CD14-positive monocyte (primary cell): ENCODE results near the gene DIPK1A. TPM values are rescaled to one million over a fixed set of nuclear protein-coding genes. Genes with fewer than 3 reads are reported as not detected.

Experiments
- DNase-seq, 3 donors: peaks; one replicate each; pipeline ENCODE4 v3.0.0-alpha.2; 2011 to 2022
- H2AFZ ChIP-seq: 2 replicates; pipeline ENCODE4 v1.6.0; 2012; ENCODE audit warnings: mild to moderate bottlenecking, low read depth, low read length, inconsistent platforms; ENCODE audit not compliant: insufficient read depth, poor library complexity, severe bottlenecking
- H3K27ac ChIP-seq, 2 donors: 1 replicate in 1 of 2; 2 replicates in 1 of 2; pipeline ENCODE4 v1.5.1; 2012 to 2013; ENCODE audit warnings: low read length in 2 of 2, control low read depth in 1 of 2, inconsistent platforms in 1 of 2, low read depth in 1 of 2, mild to moderate bottlenecking in 1 of 2
- H3K27me3 ChIP-seq, 2 donors: one replicate each; pipeline versions ENCODE4 v1.6.0 to v1.6.1; 2011 to 2013; ENCODE audit warnings: low read length in 2 of 2; ENCODE audit not compliant: control insufficient read depth in 2 of 2, insufficient read depth in 2 of 2
- H3K36me3 ChIP-seq, 2 donors: replicated peaks in 1 of 2; 1 replicate in 1 of 2; 2 replicates in 1 of 2; pipeline versions ENCODE4 v1.5.1 to v1.6.1; 2012 to 2013; ENCODE audit warnings: low read length in 2 of 2, control low read depth in 1 of 2, inconsistent platforms in 1 of 2, mild to moderate bottlenecking in 1 of 2; ENCODE audit not compliant: insufficient read depth in 2 of 2, control insufficient read depth in 1 of 2
- H3K4me1 ChIP-seq, 2 donors: 1 replicate in 1 of 2; 2 replicates in 1 of 2; pipeline versions ENCODE4 v1.5.1 to v1.6.1; 2012 to 2013; ENCODE audit warnings: low read length in 2 of 2, control low read depth in 1 of 2, inconsistent platforms in 1 of 2, mild to moderate bottlenecking in 1 of 2, moderate library complexity in 1 of 2; ENCODE audit not compliant: insufficient read depth in 2 of 2, control insufficient read depth in 1 of 2
- H3K4me2 ChIP-seq: replicated peaks from 2 replicates; pipeline ENCODE3; 2012; ENCODE audit warnings: low read length, moderate library complexity, mild to moderate bottlenecking; ENCODE audit not compliant: poor library complexity, severe bottlenecking; ENCODE audit errors: extremely low read depth
- H3K4me3 ChIP-seq, 3 experiments: fragments of 200-600 bp in 1 of 3; sonication (generic) in 1 of 3; replicated peaks in 1 of 3; 1 replicate in 2 of 3; 2 replicates in 1 of 3; pipeline ENCODE4 v1.5.1; 2011 to 2013; ENCODE audit warnings: low read length in 3 of 3, mild to moderate bottlenecking in 3 of 3, control low read depth in 2 of 3, low read depth in 2 of 3, inconsistent platforms in 1 of 3, moderate library complexity in 1 of 3
- H3K79me2 ChIP-seq: 2 replicates; pipeline ENCODE4 v1.6.0; 2012; ENCODE audit warnings: mild to moderate bottlenecking, control low read depth, inconsistent platforms, low read length, moderate library complexity; ENCODE audit not compliant: insufficient read depth
- H3K9ac ChIP-seq: 2 replicates; pipeline ENCODE4 v1.6.0; 2017; ENCODE audit warnings: low read length, mild to moderate bottlenecking; ENCODE audit not compliant: insufficient read depth, poor library complexity, severe bottlenecking
- H3K9me3 ChIP-seq, 2 donors: replicated peaks in 1 of 2; 1 replicate in 1 of 2; 2 replicates in 1 of 2; pipeline versions ENCODE4 v1.5.1 to v1.6.1; 2012 to 2013; ENCODE audit warnings: low read length in 2 of 2, control low read depth in 1 of 2; ENCODE audit not compliant: control insufficient read depth in 1 of 2, insufficient read depth in 1 of 2
- H4K20me1 ChIP-seq: 2 replicates; pipeline ENCODE4 v1.6.0; 2012; ENCODE audit warnings: mild to moderate bottlenecking, low read length, control low read depth, moderate library complexity; ENCODE audit not compliant: insufficient read depth
- H3K27ac Mint-ChIP-seq, 7 donors: one replicate each; pipeline ENCODE4 v1.8.0; 2020; ENCODE audit warnings: mild to moderate bottlenecking in 7 of 7, mixed read lengths in 7 of 7, moderate library complexity in 6 of 7, inconsistent platforms in 2 of 7
- H3K27me3 Mint-ChIP-seq, 3 donors: one replicate each; pipeline ENCODE4 v1.8.0; 2021 to 2022; ENCODE audit warnings: low read depth in 3 of 3, mild to moderate bottlenecking in 3 of 3, mixed read lengths in 3 of 3, moderate library complexity in 3 of 3, inconsistent platforms in 1 of 3
- H3K36me3 Mint-ChIP-seq, 2 donors: one replicate each; pipeline ENCODE4 v1.8.0; 2020; ENCODE audit warnings: mixed read lengths in 2 of 2, inconsistent platforms in 1 of 2, mild to moderate bottlenecking in 1 of 2
- H3K4me1 Mint-ChIP-seq: one replicate; pipeline ENCODE4 v1.8.0; 2020; ENCODE audit warnings: mild to moderate bottlenecking, mixed read lengths
- H3K4me3 Mint-ChIP-seq, 2 donors: one replicate each; pipeline ENCODE4 v1.8.0; 2020; ENCODE audit warnings: mild to moderate bottlenecking in 2 of 2, mixed read lengths in 2 of 2, moderate library complexity in 1 of 2
- H3K9me3 Mint-ChIP-seq, 7 donors: one replicate each; pipeline ENCODE4 v1.8.0; 2020 to 2022; ENCODE audit warnings: mixed read lengths in 7 of 7, mild to moderate bottlenecking in 6 of 7, moderate library complexity in 6 of 7, inconsistent platforms in 2 of 7
- intact Hi-C, 2 donors: fragments of 100-400 bp; cut with micrococcal nuclease; formaldehyde crosslinking; loops; one replicate each; pipeline versions ENCODE4 v1.15.0 to v1.15.1; 2023
- polyA plus RNA-seq, 3 donors: library from polyadenylated mRNA; depleted of rRNA in 1 of 3; unstranded in 2 of 3; stranded (reverse) in 1 of 3; fragments of 300-500 nt in 2 of 3; fragments of >200 nt in 1 of 3; fragmentation: Illumina TruSeq in 2 of 3; gene quantifications; 1 replicate in 2 of 3; 2 replicates in 1 of 3; pipeline ENCODE4 v1.2.3, GENCODE V29; 2012 to 2021
- TF ChIP-seq, protein P1 (sequence below): fragments of 200-600 bp; IDR thresholded peaks from one replicate; pipeline ENCODE4 v1.8.0; 2022; ENCODE audit warnings: antibody characterized with exemption, mild to moderate bottlenecking

DIPK1A gene
- polyA plus RNA-seq, 3 donors = 0.45 to 1.4 (median 0.83) TPM

DNA sequence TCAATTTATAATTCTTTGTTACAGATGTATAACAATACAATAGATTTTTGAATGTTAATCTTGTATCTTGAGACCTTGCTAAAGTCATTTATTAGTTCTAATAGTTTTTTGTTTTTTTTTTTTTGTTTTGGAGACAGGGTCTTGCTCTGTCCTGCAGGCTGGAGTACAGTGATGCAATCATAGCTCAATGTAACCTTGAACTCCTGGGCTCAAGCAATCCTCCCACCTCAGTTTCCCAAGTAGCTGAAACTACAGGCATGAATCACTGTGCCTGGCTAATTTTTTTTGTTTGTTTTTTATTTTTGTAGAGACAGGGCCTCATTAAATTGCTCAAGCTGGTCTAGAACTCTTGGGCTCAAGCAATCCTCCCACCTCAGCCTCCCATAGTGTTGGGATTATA lies 26.2 kb upstream of the DIPK1A start:
- H3K36me3 Mint-ChIP-seq = no peaks in the 10 kb centered on the region
- intact Hi-C loops = no loop called here

DNA sequence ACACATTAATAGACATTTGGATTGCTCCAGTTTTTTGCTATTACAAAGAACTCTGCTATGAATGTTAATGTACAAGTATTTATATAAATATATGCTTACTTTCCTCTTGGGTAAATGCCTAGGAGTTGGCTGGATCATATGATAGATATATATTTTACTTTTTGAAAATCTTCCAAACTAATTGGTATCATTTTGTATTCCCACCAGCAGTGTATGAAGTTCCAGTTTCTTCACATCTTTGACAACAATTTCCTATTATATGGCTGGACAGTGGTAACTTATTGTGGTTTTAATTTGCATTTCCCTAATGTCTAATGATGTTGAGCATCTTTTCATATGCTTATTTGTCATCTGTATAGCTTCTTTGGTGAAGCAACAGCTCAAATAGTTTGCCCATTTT lies 23.8 kb upstream of the DIPK1A start:
- Mint-ChIP-seq H3K27me3 (peaks cover 0 to 1% (median 0%) of the 10 kb centered on the region in 3 donors), H3K4me3 (no peak overlapping the region), H3K27ac (no peak overlapping the region), H3K9me3 (no peaks in the 10 kb centered on the region), H3K36me3 (no peaks in the 10 kb centered on the region), H3K4me1 (peaks cover 18% of the 10 kb centered on the region)
- Histone ChIP-seq H2AFZ (no peak overlapping the region), H3K27ac (no peak overlapping the region), H3K9ac (no peak overlapping the region), H3K4me2 (no peak overlapping the region), H3K4me1 (peaks cover 15% of the 10 kb centered on the region in 2 donors), H3K9me3 (no peaks in the 10 kb centered on the region), H3K36me3 (no peaks in the 10 kb centered on the region), H4K20me1 (no peaks in the 10 kb centered on the region), H3K79me2 (no peaks in the 10 kb centered on the region), H3K27me3 (no peaks in the 10 kb centered on the region), H3K4me3 (no peak overlapping the region)
- TF ChIP-seq, protein P1, sequence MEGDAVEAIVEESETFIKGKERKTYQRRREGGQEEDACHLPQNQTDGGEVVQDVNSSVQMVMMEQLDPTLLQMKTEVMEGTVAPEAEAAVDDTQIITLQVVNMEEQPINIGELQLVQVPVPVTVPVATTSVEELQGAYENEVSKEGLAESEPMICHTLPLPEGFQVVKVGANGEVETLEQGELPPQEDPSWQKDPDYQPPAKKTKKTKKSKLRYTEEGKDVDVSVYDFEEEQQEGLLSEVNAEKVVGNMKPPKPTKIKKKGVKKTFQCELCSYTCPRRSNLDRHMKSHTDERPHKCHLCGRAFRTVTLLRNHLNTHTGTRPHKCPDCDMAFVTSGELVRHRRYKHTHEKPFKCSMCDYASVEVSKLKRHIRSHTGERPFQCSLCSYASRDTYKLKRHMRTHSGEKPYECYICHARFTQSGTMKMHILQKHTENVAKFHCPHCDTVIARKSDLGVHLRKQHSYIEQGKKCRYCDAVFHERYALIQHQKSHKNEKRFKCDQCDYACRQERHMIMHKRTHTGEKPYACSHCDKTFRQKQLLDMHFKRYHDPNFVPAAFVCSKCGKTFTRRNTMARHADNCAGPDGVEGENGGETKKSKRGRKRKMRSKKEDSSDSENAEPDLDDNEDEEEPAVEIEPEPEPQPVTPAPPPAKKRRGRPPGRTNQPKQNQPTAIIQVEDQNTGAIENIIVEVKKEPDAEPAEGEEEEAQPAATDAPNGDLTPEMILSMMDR = no peak
- DNase-seq = no peak
- intact Hi-C loops = no loop called here

More for the DNA sequence above, 26.2 kb upstream of the DIPK1A start:
- Histone ChIP-seq H3K9ac (no peak overlapping the region), H3K36me3 (no peaks in the 10 kb centered on the region), H3K79me2 (no peaks in the 10 kb centered on the region), H2AFZ (no peak overlapping the region), H3K27ac (no peak overlapping the region), H3K4me1 (no peaks in the 10 kb centered on the region), H3K4me3 (no peak overlapping the region), H4K20me1 (no peaks in the 10 kb centered on the region), H3K4me2 (no peak overlapping the region), H3K27me3 (no peaks in the 10 kb centered on the region), H3K9me3 (no peaks in the 10 kb centered on the region)
- H3K9me3 Mint-ChIP-seq = no peaks in the 10 kb centered on the region
- TF ChIP-seq, protein P1 = no peak
- no peak overlapping the region for H3K4me3 Mint-ChIP-seq
- peak overlapping the region in 1 of 7 donors; percentile 33 for H3K27ac Mint-ChIP-seq
- no peak for DNase-seq
- H3K4me1 Mint-ChIP-seq = peaks cover 3% of the 10 kb centered on the region
- peaks cover 0 to 1% (median 0%) of the 10 kb centered on the region in 3 donors for H3K27me3 Mint-ChIP-seq
